Activated B cell treated with CpG ODN at 0.5 μM for 24 hours (primary cell): ENCODE measurements around the gene PLCE1. TPM values are rescaled to one million over a fixed set of nuclear protein-coding genes. Genes with fewer than 3 reads are reported as not detected.

Experiments
- ATAC-seq: fragments of 200-7000 bp; cut with Tn5 transposase; one replicate; pipeline ENCODE4 v1.10.0; 2021; ENCODE audit warnings: low read depth, mild to moderate bottlenecking, moderate library complexity
- CTCF ChIA-PET: fragments of 350-600 bp; sonication (Branson Sonifier 250); formaldehyde crosslinking; loops from one replicate; lab custom pipeline; 2021; ENCODE audit warnings: antibody characterized with exemption; lab: Charles Lee
- POLR2A ChIA-PET: fragments of 350-600 bp; sonication (Branson Sonifier 250); formaldehyde crosslinking; loops from one replicate; lab custom pipeline; 2021; ENCODE audit warnings: antibody characterized with exemption; lab: Charles Lee
- DNase-seq: peaks from one replicate; pipeline ENCODE4 v3.0.0; 2022
- H3K27ac Mint-ChIP-seq: one replicate; pipeline ENCODE4 v1.8.0; 2020; ENCODE audit warnings: mixed read lengths
- H3K27me3 Mint-ChIP-seq: one replicate; pipeline ENCODE4 v1.8.0; 2021; ENCODE audit warnings: mixed read lengths
- H3K36me3 Mint-ChIP-seq: one replicate; pipeline ENCODE4 v1.8.0; 2021; ENCODE audit warnings: low read depth, mixed read lengths
- H3K4me1 Mint-ChIP-seq: one replicate; pipeline ENCODE4 v1.8.0; 2021; ENCODE audit warnings: mixed read lengths
- H3K4me3 Mint-ChIP-seq: one replicate; pipeline ENCODE4 v1.8.0; 2020; ENCODE audit warnings: mild to moderate bottlenecking, mixed read lengths
- H3K9me3 Mint-ChIP-seq: one replicate; pipeline ENCODE4 v1.8.0; 2020; ENCODE audit warnings: mixed read lengths
- CTCF ChIP-seq: fragments of 200-600 bp; IDR thresholded peaks from one replicate; pipeline ENCODE4 v1.8.0; 2022; ENCODE audit warnings: antibody characterized with exemption, mild to moderate bottlenecking
- intact Hi-C: fragments of 100-400 bp; cut with micrococcal nuclease; formaldehyde crosslinking; loops from one replicate; pipeline ENCODE4 v1.15.1; 2024
- total RNA-seq: library from RNA; stranded (reverse); gene quantifications from 2 replicates; pipeline ENCODE4 v1.2.3, GENCODE V29; 2022

Gene PLCE1
- total RNA-seq, 1 donor from 2014 or later: not detected

GRCh38 chr10:93977442-93977841, 16.3 kb upstream of the PLCE1 start:
- no peak for TF ChIP-seq CTCF
- intact Hi-C loops: no loop called here
- no peak overlapping the region for H3K4me3 Mint-ChIP-seq
- H3K27ac Mint-ChIP-seq: no peak overlapping the region
- POLR2A ChIA-PET: no interaction called here
- ATAC-seq: no peak
- H3K27me3 Mint-ChIP-seq: peaks cover 2% of the 10 kb centered on the region
- no peaks in the 10 kb centered on the region for H3K36me3 Mint-ChIP-seq
- no peaks in the 10 kb centered on the region for H3K9me3 Mint-ChIP-seq
- no peaks in the 10 kb centered on the region for H3K4me1 Mint-ChIP-seq
- CTCF ChIA-PET: no interaction called here
- DNase-seq: no peak

DNA sequence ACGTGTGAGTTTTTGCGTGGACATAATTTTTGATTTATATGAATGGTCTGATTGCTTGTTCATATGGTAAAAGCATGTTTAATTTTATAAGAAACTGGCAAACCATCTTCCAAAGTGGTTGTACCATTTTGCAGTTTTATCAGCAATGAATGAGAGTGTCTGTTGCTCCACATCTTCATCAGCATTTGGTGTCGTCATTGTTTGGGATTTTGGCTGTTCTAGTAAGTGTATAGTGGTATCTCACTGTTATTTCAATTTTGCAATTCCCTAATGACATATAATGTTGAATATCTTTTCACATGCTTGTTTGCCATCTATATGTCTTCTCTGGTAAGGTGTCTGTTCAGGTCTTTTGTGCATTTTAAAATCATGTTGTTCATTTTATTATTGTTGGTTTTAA, 13.2 kb upstream of the PLCE1 start:
- no peak for ATAC-seq
- no peaks in the 10 kb centered on the region for H3K4me1 Mint-ChIP-seq
- H3K9me3 Mint-ChIP-seq: no peaks in the 10 kb centered on the region
- ChIA-PET POLR2A (no interaction called here), CTCF (no interaction called here)
- H3K27ac Mint-ChIP-seq: no peak overlapping the region
- DNase-seq: no peak
- no peak for TF ChIP-seq CTCF
- H3K27me3 Mint-ChIP-seq: peaks cover 2% of the 10 kb centered on the region
- H3K4me3 Mint-ChIP-seq: no peak overlapping the region
- intact Hi-C loops: no loop called here
- no peaks in the 10 kb centered on the region for H3K36me3 Mint-ChIP-seq

DNA sequence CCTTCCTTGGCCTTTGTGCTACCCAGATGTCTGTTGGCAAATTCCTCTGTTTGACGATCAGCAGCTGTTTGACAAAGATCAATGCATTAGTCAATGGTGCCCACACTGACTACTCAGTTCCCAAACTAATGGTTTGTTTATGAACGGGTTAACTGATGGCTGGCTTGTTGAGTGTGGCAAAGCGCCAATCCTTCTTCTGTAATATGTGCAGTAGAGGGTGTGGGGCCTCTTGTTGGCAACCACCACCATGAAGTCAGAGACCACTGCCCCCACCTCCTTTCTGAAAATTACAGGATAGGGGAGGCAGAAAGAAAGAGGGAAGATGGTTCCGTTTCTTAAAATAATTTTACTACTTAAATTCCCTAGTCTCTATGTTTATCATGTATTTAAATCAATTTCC, 2.6 kb upstream of the PLCE1 start:
- intact Hi-C loops: no loop called here
- H3K9me3 Mint-ChIP-seq: no peaks in the 10 kb centered on the region
- H3K4me1 Mint-ChIP-seq: peaks cover 11% of the 10 kb centered on the region
- H3K36me3 Mint-ChIP-seq: no peaks in the 10 kb centered on the region
- DNase-seq: no peak
- TF ChIP-seq CTCF: no peak
- no peak for ATAC-seq
- ChIA-PET POLR2A (no interaction called here), CTCF (no interaction called here)
- H3K27me3 Mint-ChIP-seq: peaks cover 55% of the 10 kb centered on the region
- H3K4me3 Mint-ChIP-seq: no peak overlapping the region
- no peak overlapping the region for H3K27ac Mint-ChIP-seq

DNA sequence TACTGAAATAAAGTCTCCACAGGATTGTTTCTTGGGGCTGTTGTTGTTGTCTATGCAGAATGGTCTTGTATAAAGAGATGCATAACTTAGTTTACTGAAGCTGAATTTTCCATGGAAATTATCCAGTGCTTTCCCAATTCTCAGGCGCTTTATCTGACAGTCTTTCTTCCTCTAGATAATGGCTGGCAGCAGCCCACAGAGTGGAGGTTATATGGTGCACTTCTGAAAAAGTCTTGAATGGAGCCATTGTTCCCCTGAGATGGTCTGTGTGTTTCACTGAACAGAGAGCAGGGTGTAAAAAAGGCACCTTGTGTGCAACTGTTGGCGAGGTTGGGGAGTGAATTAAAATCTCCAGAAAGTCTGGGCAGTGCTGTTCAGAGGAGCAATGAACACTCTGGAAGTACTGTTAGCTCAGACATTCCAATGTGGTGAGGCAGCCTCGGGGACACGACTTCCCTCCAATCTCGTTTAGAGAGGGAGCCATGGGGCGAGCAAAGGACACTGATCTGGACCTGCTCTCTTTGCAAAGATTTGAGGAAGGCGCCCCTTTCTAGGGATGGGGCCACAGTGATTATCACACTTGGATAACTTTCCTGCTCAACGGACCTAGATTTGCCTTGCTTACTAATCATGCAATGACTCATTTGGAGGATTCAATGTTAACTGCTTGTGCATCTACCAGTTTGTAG, 2.0 kb upstream of the PLCE1 start:
- no peak overlapping the region for H3K27ac Mint-ChIP-seq
- intact Hi-C loops: no loop called here
- H3K4me1 Mint-ChIP-seq: peaks cover 11% of the 10 kb centered on the region
- H3K9me3 Mint-ChIP-seq: no peaks in the 10 kb centered on the region
- no peak for DNase-seq
- H3K4me3 Mint-ChIP-seq: no peak overlapping the region
- peaks cover 59% of the 10 kb centered on the region for H3K27me3 Mint-ChIP-seq
- no peak for ATAC-seq
- no peaks in the 10 kb centered on the region for H3K36me3 Mint-ChIP-seq
- TF ChIP-seq CTCF: no peak
- ChIA-PET POLR2A (no interaction called here), CTCF (no interaction called here)

DNA sequence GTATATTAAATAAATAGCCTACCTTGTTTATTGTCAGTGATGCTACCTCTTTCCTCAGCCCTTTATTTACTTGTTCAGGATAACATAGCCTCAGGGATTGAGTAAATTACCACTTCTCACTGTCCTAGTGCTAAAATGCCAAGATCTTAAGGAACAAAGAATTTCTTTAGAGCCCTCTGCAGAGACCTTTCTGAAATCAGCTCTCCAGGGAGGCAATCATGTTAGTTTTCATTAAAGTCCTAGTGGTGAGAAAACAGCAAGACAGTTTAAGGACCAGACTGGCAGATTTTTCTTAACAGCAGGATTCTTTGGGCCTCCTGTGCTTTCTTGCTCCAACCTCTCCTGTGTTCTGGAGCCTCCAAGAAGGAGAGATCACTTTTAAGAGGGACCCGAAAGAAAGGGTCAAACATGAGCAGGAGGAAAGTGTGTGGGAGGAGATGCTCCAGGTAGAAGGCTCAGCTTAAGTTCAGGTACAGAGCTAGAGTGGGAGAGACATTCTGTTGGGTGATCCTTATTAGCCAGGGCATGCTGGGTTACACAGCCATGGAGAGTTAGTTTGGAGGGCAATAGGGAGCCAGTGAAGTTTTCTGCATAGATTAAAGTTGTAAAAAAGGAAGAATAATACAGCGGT, 1.2 kb upstream of the PLCE1 start:
- Mint-ChIP-seq H3K36me3 (no peaks in the 10 kb centered on the region), H3K4me1 (peaks cover 11% of the 10 kb centered on the region), H3K27me3 (peaks cover 54% of the 10 kb centered on the region), H3K9me3 (no peaks in the 10 kb centered on the region), H3K27ac (no peak overlapping the region), H3K4me3 (no peak overlapping the region)
- ChIA-PET CTCF (no interaction called here), POLR2A (no interaction called here)
- ATAC-seq (no peak), DNase-seq (no peak)
- intact Hi-C loops: no loop called here
- TF ChIP-seq CTCF: no peak
